Activated naive CD8-positive, alpha-beta T cell treated with anti-CD3 and anti-CD28 coated beads, Interleukin-2, amount 50 U/mL, for 24 hours (primary cell): ENCODE results near the gene TMEM158.

Source experiments
- ATAC-seq: fragments of 150-1000 bp; cut with Tn5 transposase; one replicate; pipeline ENCODE4 v1.10.0; 2021
- DNase-seq: peaks from one replicate; pipeline ENCODE4 v3.0.0; 2021
- H3K27ac Mint-ChIP-seq: one replicate; pipeline ENCODE4 v1.8.0; 2021; ENCODE audit warnings: mild to moderate bottlenecking, mixed read lengths
- H3K27me3 Mint-ChIP-seq: one replicate; pipeline ENCODE4 v1.8.0; 2021; ENCODE audit warnings: mixed read lengths
- H3K36me3 Mint-ChIP-seq: one replicate; pipeline ENCODE4 v1.8.0; 2021; ENCODE audit warnings: low read depth, mixed read lengths
- H3K4me1 Mint-ChIP-seq: one replicate; pipeline ENCODE4 v1.8.0; 2021; ENCODE audit warnings: mixed read lengths
- H3K4me3 Mint-ChIP-seq: one replicate; pipeline ENCODE4 v1.8.0; 2021; ENCODE audit warnings: mild to moderate bottlenecking, moderate library complexity, mixed read lengths
- H3K9me3 Mint-ChIP-seq: one replicate; pipeline ENCODE4 v1.8.0; 2021; ENCODE audit warnings: mixed read lengths

TMEM158 gene

DNA sequence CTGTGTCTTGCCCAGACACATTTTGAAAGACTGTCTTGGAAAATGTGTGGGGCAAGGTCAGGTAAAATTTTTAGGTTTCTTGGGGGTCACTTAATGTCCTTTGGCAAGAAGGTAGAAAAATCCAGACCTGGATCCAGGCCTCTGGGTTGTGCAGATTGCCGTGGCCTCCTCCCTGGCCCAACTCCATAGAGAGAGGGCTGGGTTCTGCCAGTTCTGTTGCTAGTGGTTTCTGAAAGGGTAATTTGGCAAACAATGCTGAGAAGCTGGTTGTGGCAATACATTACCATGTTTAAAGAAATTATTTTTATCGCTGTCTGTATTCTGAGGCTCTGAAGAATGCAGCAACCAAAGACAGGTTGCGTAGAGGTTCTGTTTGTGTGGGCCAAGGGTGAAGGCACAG is 20.2 kb upstream of the TMEM158 start:
- H3K27me3 Mint-ChIP-seq, result peaks cover 6% of the 10 kb centered on the region
- ATAC-seq (no peak), DNase-seq (no peak)
- no peak overlapping the region for H3K27ac Mint-ChIP-seq
- H3K36me3 Mint-ChIP-seq, result no peaks in the 10 kb centered on the region
- H3K4me1 Mint-ChIP-seq, result no peaks in the 10 kb centered on the region
- H3K9me3 Mint-ChIP-seq, result no peaks in the 10 kb centered on the region
- H3K4me3 Mint-ChIP-seq, result no peak overlapping the region

DNA sequence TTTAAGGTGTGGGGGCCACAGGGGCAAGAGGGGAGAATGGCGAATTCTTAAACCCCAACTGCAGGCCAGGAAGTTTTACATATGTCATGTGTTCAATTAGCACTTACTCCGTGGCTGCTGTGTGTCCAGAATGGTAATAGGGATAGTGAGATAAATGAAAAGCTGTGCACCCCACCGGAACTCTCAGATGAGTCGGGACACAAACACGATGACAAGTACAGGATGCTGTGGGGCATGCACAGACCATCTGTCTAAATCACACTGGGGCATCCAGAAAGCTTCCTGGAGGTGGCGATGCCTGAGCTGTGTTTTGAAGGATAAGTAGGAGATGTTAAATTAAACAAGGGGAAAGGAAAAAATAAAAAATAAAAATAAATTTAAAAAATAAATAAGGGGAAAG is 18.3 kb upstream of the TMEM158 start:
- H3K27ac Mint-ChIP-seq, result no peak overlapping the region
- no peak overlapping the region for H3K4me3 Mint-ChIP-seq
- no peak for ATAC-seq
- H3K9me3 Mint-ChIP-seq, result no peaks in the 10 kb centered on the region
- no peaks in the 10 kb centered on the region for H3K4me1 Mint-ChIP-seq
- DNase-seq, result no peak
- peaks cover 8% of the 10 kb centered on the region for H3K27me3 Mint-ChIP-seq
- no peaks in the 10 kb centered on the region for H3K36me3 Mint-ChIP-seq

DNA sequence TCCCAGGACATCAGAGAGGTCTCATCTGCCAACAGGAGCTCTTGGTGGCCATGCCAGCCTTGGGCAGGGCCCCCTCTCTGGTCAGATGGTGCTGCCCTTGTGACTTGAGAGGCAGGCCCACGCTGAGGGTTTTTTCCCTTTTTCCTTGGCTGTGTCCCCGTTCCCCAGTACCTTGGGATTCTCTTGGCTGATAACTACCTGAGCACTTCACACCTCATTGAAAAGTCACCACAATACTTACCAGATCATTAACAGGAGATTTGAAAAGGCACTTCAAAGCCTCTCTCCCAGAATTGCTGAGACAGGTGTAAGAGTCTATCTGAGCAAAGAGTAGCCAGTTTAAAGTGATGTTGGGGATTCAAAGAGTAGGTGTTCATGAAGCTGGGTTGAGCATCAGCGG is 15.1 kb upstream of the TMEM158 start:
- ATAC-seq (no peak), DNase-seq (no peak)
- H3K36me3 Mint-ChIP-seq, result no peaks in the 10 kb centered on the region
- H3K4me3 Mint-ChIP-seq, result no peak overlapping the region
- H3K27ac Mint-ChIP-seq, result no peak overlapping the region
- peaks cover 8% of the 10 kb centered on the region for H3K27me3 Mint-ChIP-seq
- H3K9me3 Mint-ChIP-seq, result no peaks in the 10 kb centered on the region
- no peaks in the 10 kb centered on the region for H3K4me1 Mint-ChIP-seq

DNA sequence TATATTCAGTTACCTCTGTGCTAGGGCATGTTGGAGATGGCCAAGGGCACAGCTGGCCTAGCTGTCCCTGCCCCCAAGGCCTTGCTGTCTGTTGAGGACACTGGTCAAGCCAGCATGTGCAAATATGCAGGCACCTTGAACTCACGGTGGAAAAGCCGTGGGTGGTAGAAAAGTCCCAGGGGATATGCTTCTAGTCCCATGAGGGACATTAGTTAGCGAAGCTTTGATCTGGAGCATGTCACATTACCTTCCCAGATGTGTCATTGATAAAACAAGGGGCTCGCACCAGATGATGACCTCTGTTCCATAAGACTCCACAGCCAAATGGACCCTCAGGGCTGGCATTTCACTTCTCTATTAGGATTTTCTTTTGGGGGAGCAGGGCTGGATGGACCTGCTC is 14.2 kb upstream of the TMEM158 start:
- Mint-ChIP-seq H3K9me3 (peaks cover 7% of the 10 kb centered on the region), H3K4me3 (no peak overlapping the region), H3K27ac (no peak overlapping the region), H3K4me1 (no peaks in the 10 kb centered on the region), H3K27me3 (peaks cover 8% of the 10 kb centered on the region), H3K36me3 (no peaks in the 10 kb centered on the region)
- DNase-seq (no peak), ATAC-seq (no peak)

DNA sequence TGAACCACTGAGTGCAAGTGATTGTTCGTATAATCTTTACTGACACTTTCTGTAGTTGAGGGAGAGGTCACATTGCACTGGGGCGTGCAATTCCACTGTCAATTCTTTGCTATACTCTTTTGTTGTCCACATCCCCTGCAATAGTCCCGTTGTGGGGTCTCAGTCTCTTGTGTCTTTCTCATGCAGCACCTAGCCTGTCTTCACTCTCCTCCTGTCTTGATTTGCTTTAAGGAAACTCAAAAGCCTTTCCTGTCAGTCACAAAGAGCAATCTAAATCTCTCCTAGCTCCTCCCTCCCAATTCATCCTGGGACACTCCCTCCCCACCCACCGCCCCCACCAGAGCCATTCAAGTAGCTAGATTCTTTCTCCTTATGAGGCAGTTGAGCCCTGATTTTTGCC is 13.2 kb upstream of the TMEM158 start:
- Mint-ChIP-seq H3K27ac (no peak overlapping the region), H3K9me3 (peaks cover 9% of the 10 kb centered on the region), H3K4me3 (no peak overlapping the region), H3K27me3 (peaks cover 4% of the 10 kb centered on the region), H3K4me1 (peaks cover 1% of the 10 kb centered on the region), H3K36me3 (no peaks in the 10 kb centered on the region)
- ATAC-seq, result no peak
- no peak for DNase-seq

DNA sequence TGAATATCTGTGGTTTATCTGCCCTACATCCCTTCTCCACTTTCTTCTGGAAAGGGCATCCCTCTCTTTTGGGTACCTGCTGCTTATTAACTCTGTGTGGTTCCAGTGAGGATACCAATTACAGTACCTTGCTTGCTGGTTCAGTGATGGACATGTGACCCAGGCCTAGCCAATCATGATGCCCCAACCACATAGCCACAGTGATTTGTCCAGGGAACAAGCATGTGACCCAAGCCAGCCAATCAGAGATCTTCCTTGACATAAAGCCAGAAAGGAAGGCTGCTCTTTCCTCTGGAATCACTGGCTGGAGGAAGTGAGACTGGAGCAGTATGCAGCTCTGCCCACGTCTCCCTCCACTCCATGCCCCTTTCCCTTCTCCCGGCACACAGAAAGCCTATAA is 10.9 kb upstream of the TMEM158 start:
- H3K9me3 Mint-ChIP-seq, result peaks cover 9% of the 10 kb centered on the region
- ATAC-seq (no peak), DNase-seq (no peak)
- no peak overlapping the region for H3K27ac Mint-ChIP-seq
- H3K27me3 Mint-ChIP-seq, result peaks cover 6% of the 10 kb centered on the region
- peaks cover 1% of the 10 kb centered on the region for H3K4me1 Mint-ChIP-seq
- no peak overlapping the region for H3K4me3 Mint-ChIP-seq
- H3K36me3 Mint-ChIP-seq, result no peaks in the 10 kb centered on the region

DNA sequence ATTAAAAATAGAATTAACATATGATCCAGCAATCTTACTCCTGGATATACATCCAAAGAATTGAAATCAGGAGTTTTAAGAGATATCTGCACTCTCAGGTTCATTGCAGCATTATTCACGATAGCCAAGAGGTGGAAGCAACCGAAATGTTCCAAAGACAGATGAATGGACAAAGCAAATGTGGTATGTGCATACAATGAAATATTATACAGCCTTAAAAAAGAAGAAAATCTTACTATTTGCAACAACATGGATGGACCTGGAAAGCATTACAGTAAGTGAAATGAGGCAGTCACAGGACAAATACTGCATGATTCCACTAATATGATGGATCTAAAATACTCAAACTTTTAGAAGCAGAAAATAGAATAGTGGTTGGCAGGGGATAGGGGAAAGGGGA is 9.3 kb upstream of the TMEM158 start:
- Mint-ChIP-seq H3K27ac (no peak overlapping the region), H3K9me3 (peaks cover 9% of the 10 kb centered on the region), H3K27me3 (peaks cover 15% of the 10 kb centered on the region), H3K36me3 (no peaks in the 10 kb centered on the region), H3K4me1 (peaks cover 1% of the 10 kb centered on the region), H3K4me3 (no peak overlapping the region)
- DNase-seq (no peak), ATAC-seq (no peak)

DNA sequence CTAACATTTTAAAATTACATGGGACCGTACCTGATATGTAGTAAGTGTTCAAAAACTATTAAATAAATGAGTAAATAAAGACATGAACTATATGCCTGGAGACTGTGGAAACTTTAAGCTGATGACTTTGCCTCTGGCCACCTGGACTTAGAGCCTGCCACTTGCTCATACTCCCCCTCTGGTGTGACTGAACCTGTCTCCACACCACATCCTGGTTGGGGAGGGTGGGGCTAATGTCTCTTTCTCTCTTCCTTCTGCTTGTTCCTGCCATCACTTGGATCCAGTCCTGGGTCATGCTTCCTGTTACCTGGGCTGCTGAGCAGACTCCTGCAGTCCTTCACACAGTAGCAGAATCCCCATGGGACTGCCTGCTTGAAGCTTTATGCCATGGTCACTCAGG is 8.2 kb upstream of the TMEM158 start:
- Mint-ChIP-seq H3K4me3 (no peak overlapping the region), H3K27me3 (peaks cover 23% of the 10 kb centered on the region), H3K27ac (no peak overlapping the region), H3K9me3 (peaks cover 9% of the 10 kb centered on the region), H3K4me1 (peaks cover 1% of the 10 kb centered on the region), H3K36me3 (no peaks in the 10 kb centered on the region)
- DNase-seq (no peak), ATAC-seq (no peak)

DNA sequence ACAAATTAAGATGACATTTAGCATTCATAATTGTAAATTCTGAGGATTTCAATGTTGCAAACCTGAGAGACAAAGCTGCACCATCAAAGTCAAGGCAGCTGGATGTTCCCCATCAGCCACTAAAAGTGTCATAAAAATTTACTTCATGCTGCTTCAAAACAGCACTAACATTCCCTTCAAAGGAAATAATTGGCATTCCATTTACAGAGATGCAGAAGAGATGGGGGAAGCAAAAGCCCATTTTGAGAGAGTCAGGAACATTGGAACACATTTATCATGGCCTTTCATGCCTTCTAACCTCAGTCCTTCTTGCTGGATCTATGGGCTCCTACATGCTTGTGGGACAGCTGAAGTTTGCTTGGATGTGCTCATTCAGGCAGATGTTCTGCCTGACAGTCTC is 6.4 kb upstream of the TMEM158 start:
- Mint-ChIP-seq H3K27me3 (peaks cover 37% of the 10 kb centered on the region), H3K9me3 (peaks cover 9% of the 10 kb centered on the region), H3K36me3 (no peaks in the 10 kb centered on the region), H3K4me3 (no peak overlapping the region), H3K4me1 (peaks cover 1% of the 10 kb centered on the region), H3K27ac (no peak overlapping the region)
- DNase-seq (no peak), ATAC-seq (no peak)

DNA sequence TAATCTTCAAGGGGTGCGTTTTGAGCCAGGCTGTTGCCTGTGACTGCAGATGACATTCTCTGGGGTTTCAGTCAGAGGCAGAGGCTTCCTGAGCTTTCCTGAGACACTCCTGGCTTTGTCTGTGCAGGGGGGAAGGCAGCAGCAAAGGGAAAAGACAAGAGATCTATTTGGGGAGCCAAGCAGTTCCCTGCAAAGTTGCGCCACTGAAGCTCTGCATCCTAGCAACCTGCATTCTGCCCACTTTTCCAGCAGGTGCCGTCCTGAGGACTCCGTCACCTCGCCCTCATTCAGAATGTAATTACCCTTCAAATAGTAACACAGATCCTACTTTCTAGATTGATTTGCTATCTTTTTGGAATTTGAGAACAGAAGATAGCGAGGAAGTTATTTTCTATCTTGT is 1.9 kb upstream of the TMEM158 start:
- ATAC-seq (no peak), DNase-seq (no peak)
- Mint-ChIP-seq H3K4me1 (peaks cover 15% of the 10 kb centered on the region), H3K4me3 (no peak overlapping the region), H3K9me3 (no peaks in the 10 kb centered on the region), H3K27ac (no peak overlapping the region), H3K36me3 (no peaks in the 10 kb centered on the region), H3K27me3 (peaks cover 67% of the 10 kb centered on the region)

DNA sequence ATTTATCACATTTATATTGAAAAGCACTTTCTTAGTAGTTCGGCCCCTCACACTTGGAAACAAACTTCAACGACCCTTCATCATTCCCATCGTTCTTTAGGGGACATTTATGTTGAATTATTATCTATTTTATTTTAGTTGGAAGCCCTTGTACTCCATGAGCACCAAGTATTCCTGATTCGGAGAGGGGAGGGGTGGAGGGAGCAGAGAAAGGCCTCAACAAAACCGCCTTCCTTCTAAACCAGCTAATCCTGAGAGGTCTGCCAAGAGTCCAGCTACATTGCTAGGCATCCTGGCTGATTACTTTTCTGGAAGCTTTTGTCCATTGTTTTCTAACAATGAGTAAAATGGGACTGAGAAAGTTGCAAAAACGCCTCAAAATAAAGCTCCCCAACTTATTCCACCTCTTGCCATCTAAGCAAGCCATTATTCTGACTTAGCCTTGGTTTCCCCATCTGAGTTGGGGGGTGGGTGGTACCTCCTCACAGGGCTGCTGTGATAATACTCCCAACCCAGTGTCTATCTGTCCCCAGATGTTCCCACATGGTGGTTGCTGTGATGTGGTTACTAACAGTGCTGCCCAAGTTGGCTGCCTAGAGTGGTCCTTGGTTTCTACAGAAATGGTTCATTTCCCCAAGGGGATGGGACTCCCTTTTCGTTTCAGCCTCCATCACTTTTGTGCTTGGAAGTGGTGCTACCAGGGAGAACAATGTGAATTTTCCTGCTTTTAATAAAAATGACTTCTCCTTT is 1.2 kb upstream of the TMEM158 start:
- Mint-ChIP-seq H3K36me3 (no peaks in the 10 kb centered on the region), H3K4me3 (no peak overlapping the region), H3K27ac (no peak overlapping the region), H3K4me1 (peaks cover 15% of the 10 kb centered on the region), H3K27me3 (peaks cover 73% of the 10 kb centered on the region), H3K9me3 (no peaks in the 10 kb centered on the region)
- ATAC-seq, result no peak
- DNase-seq, result no peak

DNA sequence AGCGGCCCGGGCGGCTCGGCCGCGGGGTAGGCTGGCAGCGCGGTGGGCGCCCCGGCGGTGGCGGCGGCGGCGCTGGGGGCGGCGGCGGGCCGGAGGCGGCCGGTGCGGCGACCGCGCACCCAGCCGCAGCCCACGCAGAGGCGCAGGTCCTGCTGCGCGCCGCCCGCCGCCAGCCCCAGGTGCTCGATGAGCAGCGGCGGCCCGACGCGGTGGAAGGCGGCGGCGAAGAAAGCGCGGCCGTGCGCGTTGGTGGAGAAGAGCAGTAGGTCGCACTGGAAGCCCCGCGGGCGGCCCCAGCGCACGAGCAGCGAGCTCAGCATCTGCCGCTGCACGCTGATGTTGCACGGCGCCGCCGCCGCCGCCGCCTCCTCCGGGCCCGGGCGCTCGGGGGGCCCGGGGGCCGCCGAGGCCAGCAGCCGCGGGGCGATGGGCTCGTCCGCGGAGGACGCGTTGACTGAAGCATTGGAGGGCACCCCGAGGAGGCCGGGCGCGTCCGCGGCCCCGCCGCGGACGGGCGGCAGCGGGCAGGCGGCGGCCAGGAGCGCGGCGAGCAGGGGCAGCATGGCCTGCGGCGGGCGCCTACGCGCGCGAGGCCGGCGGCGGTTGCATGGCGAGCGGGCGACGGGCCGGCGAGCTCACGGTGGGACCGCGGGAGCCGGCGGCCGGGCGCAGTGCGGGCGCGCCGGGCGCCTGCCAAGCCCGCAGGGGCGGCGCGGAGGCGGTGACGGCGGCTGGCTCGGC is 452 bp downstream of the TMEM158 start:
- ATAC-seq (peak; percentile 30), DNase-seq (peak; percentile 34)
- no peak overlapping the region for H3K27ac Mint-ChIP-seq
- H3K36me3 Mint-ChIP-seq, result no peaks in the 10 kb centered on the region
- no peaks in the 10 kb centered on the region for H3K9me3 Mint-ChIP-seq
- H3K4me3 Mint-ChIP-seq, result peak overlapping the region; percentile 75
- peaks cover 78% of the 10 kb centered on the region for H3K27me3 Mint-ChIP-seq
- H3K4me1 Mint-ChIP-seq, result peaks cover 15% of the 10 kb centered on the region

DNA sequence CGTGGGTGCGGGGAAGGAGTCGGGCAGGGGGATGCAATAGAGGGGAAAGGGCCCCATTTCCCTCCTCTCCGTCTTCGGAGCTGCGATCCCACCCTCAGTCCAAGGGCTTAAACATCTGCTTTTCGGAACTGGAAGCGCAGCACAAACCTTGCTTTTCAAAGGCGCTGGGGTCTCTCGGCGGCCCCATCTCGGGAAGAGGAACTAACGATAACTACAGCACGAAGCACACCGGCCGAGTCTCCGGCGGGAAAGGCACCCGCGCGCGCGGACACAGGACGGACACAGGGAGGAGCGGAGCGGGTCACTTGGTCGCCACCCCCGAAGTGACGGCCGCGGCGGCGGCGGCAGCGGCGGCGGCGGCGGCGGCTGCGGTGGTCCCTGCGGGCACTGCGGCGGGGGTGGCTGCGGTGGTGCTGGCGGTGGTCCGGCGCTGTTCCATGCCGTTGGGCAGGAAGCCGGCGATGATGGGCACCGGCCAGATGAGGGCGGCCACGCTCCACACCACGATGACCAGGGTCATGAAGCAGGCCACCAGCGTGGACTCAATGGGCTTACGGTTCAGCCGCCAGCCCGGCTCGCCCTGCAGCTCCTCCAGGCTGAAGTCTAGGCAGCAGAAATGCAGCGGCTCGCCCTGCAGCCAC is 1.1 kb downstream of the TMEM158 start:
- peak overlapping the region; percentile 75 for H3K4me3 Mint-ChIP-seq

DNA sequence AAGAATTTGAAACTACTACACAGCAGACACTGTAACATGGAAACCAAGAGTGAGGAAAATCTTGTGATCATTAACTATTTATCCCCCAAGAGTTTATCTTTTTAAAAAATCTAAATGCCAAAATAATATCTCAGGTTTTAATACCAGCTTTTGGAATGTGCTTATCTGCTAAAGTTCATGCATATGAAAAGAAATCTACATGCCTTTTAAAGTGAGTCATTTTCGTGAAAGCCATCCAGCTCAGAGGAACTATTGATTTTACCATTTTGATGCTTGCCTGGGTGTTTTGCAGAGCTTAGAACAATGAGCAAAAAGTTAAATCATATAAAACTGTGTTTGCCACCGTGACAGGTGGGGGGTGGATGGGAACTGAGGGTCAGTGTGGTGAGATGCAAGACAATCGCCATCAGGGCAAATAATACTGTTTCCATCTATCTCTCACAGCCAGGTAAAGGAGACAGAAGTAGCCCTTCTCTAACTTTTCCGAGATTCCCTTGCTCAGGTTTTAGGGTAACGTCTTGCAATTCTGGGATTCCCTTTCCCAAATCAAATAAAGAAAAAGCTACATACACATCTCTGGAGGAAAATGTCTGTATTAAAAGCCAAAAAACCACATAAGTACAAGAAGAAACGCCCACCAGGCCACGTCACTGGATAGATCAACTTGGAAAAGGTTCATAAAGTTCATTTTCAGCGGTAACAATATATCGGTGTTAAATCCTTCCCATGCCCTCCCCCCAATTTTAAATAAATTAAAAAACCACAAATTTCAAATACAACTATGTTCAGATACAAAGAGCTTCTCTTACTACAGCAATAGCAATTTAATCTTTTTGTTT is 2.0 kb downstream of the TMEM158 start:
- Mint-ChIP-seq H3K4me3 (peak overlapping the region; percentile 75), H3K4me1 (peaks cover 15% of the 10 kb centered on the region), H3K9me3 (no peaks in the 10 kb centered on the region), H3K27me3 (peaks cover 74% of the 10 kb centered on the region), H3K27ac (no peak overlapping the region), H3K36me3 (no peaks in the 10 kb centered on the region)
- DNase-seq, result peak; percentile 35
- ATAC-seq, result no peak

More for the DNA sequence above, 1.1 kb downstream of the TMEM158 start:
- peaks cover 79% of the 10 kb centered on the region for H3K27me3 Mint-ChIP-seq
- H3K4me1 Mint-ChIP-seq, result peaks cover 15% of the 10 kb centered on the region
- ATAC-seq (peak; percentile 30), DNase-seq (peak; percentile 39)
- H3K9me3 Mint-ChIP-seq, result no peaks in the 10 kb centered on the region
- H3K27ac Mint-ChIP-seq, result peak overlapping the region; percentile 69
- no peaks in the 10 kb centered on the region for H3K36me3 Mint-ChIP-seq
